ENCODE data around the gene COMMD6.
A peak's percentile ranks its signal among the peaks of the same experiment; 100 is the strongest.

COMMD6 gene

DNA sequence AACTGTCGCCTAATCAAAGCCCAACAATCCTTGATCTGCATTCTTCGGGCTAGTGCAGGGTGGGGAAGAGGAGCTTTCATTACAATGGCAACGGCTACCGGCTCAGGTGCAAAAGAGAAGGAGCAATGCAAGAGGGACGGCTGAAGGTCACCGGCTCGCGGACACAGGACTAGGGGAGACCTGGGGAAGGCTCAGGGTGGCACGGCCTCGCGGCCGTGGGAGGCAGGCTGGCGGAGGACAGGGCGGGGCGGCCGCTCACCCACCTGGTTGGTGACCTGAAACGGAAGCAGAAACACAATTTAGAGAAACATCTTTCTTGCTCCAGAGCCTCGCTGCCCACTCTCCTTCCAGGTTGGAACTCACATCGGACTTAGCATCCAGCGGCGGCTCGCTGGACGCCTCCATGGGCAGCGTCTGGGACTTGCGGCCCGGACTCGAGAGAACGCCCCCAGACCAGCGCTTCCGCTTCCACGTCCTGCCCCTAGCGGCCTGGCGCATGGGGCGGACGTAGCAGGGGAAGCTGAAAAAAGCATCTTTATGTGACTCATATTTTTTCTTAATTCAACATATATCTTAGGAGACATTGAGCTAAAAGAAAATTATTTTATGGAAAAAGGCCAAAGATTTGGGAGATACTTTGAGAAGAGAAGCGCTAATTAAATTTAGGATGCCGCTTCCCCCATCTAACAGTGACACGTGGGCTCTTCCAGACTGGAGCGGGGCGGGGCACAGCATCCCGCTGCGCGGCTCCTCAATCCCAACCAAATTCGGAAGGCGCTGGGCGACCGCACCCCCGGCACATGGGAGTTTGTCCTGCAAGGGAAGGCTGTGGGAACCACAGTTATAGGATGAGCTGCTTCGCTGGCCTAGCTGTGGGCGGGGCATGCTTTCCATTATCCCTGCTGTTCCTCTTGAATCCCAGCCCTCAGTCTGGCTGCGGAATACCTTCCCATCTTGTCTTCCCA, at the start of gene COMMD6:
COMMD6 (minus strand) TSS at position 441 of the 965 bp plus-strand sequence; CDS start at position 405, 36 bp downstream.
- peak; percentile 89 for DNase-seq (ENCODE audit: low read depth)
- peak within 1 kb of the TSS; percentile 91 for H3K4me3 ChIP-seq (ENCODE audit: low read depth, low read length)
- TF ChIP-seq MYC (IDR thresholded peaks at IDR 0.05; ENCODE audit: low read depth, low read length) (peak; percentile 60), POLR2A (IDR thresholded peaks at IDR 0.05; ENCODE audit: extremely low read depth, insufficient read length) (peak; percentile 92), CTCF (IDR thresholded peaks at IDR 0.05; ENCODE audit: low read depth, low read length) (peak; percentile 2)
- TF ChIP-seq, protein P1, sequence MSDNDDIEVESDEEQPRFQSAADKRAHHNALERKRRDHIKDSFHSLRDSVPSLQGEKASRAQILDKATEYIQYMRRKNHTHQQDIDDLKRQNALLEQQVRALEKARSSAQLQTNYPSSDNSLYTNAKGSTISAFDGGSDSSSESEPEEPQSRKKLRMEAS (IDR thresholded peaks at IDR 0.05; ENCODE audit: low read depth, low read length) = peak; percentile 83

DNA sequence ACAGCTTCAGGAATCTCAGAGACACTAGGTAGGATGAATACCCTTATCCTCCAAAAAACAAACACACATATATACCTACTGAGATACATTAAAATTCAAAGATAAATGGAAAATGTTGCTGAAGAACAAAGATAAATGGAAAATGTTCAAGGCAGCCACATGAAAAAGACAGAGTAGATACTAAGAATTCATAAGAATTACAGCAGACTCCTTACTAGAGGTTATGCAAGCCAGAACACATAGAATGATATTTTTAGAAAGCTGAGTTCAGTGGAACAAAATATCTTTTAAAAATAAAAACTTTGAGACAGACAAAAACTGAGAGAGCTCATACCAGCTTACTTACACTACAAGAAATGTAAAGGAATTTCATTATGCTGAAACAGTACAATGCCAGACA, 47.5 kb upstream of the COMMD6 start:
- no peak overlapping the region for H3K4me3 ChIP-seq (ENCODE audit: low read depth, low read length)
- TF ChIP-seq, protein P1 (IDR thresholded peaks at IDR 0.05; ENCODE audit: low read depth, low read length) = no peak
- TF ChIP-seq MYC (IDR thresholded peaks at IDR 0.05; ENCODE audit: low read depth, low read length) (no peak), CTCF (IDR thresholded peaks at IDR 0.05; ENCODE audit: low read depth, low read length) (no peak), POLR2A (IDR thresholded peaks at IDR 0.05; ENCODE audit: extremely low read depth, insufficient read length) (no peak)
- no peak for DNase-seq (ENCODE audit: low read depth)

DNA sequence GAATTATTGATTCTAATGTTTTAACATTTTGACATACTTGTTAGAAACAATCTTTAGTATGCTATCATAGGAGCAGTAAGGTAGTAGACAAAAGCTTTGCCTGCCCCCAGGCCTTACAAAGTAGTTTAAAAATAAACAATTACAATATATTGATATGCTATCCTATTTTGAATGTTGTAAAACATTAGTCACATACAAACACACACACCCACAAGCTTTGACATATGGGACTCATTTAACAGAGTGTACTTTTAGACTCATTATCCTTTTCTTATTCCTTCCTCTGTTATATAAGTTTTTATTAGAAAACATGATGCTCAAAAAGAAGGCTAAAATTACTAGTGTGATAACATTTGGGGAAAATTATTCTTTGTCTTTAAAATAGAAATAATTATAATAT, 45.5 kb upstream of the COMMD6 start:
- H3K4me3 ChIP-seq (ENCODE audit: low read depth, low read length) = no peak overlapping the region
- no peak for DNase-seq (ENCODE audit: low read depth)
- TF ChIP-seq, protein P1 (IDR thresholded peaks at IDR 0.05; ENCODE audit: low read depth, low read length) = no peak
- no peak for TF ChIP-seq MYC (IDR thresholded peaks at IDR 0.05; ENCODE audit: low read depth, low read length)

- no peak for TF ChIP-seq POLR2A (IDR thresholded peaks at IDR 0.05; ENCODE audit: extremely low read depth, insufficient read length)
- TF ChIP-seq, protein P1 (IDR thresholded peaks at IDR 0.05; ENCODE audit: low read depth, low read length) = no peak
- TF ChIP-seq CTCF (IDR thresholded peaks at IDR 0.05; ENCODE audit: low read depth, low read length) = no peak
- no peak for TF ChIP-seq MYC (IDR thresholded peaks at IDR 0.05; ENCODE audit: low read depth, low read length)
- no peak for DNase-seq (ENCODE audit: low read depth)
- no peak overlapping the region for H3K4me3 ChIP-seq (ENCODE audit: low read depth, low read length)
Measured at GRCh38 chr13:75581874-75582640, 44.4 kb upstream of the COMMD6 start.

GRCh38 chr13:75579529-75579928, 41.9 kb upstream of the COMMD6 start:
- TF ChIP-seq, protein P1 (IDR thresholded peaks at IDR 0.05; ENCODE audit: low read depth, low read length) = no peak
- no peak for TF ChIP-seq MYC (IDR thresholded peaks at IDR 0.05; ENCODE audit: low read depth, low read length)
- no peak for TF ChIP-seq POLR2A (IDR thresholded peaks at IDR 0.05; ENCODE audit: extremely low read depth, insufficient read length)
- no peak for TF ChIP-seq CTCF (IDR thresholded peaks at IDR 0.05; ENCODE audit: low read depth, low read length)
- no peak for DNase-seq (ENCODE audit: low read depth)
- H3K4me3 ChIP-seq (ENCODE audit: low read depth, low read length) = no peak overlapping the region
